ENCODE results near the gene ALK.

The ALK gene

DNA sequence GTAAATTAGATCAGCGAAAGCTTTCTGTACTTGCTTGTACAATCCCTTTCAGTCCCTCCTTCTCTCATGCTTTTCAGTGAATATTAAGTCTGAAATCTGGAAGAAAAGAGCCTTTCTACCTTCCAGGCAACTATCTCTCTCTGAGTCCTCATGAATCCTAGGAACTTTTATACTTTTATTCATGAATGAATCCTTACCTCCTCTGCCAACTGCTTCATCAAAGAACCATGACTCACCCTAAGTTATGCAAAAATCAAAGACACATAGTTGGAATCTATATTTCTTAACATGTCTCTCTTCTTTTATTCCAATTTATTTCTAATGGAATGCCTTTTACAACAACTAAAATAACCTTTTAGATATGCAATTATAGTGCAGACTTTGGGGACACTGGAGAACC, 412.0 kb downstream of the ALK start:
- TF ChIP-seq, protein P1, sequence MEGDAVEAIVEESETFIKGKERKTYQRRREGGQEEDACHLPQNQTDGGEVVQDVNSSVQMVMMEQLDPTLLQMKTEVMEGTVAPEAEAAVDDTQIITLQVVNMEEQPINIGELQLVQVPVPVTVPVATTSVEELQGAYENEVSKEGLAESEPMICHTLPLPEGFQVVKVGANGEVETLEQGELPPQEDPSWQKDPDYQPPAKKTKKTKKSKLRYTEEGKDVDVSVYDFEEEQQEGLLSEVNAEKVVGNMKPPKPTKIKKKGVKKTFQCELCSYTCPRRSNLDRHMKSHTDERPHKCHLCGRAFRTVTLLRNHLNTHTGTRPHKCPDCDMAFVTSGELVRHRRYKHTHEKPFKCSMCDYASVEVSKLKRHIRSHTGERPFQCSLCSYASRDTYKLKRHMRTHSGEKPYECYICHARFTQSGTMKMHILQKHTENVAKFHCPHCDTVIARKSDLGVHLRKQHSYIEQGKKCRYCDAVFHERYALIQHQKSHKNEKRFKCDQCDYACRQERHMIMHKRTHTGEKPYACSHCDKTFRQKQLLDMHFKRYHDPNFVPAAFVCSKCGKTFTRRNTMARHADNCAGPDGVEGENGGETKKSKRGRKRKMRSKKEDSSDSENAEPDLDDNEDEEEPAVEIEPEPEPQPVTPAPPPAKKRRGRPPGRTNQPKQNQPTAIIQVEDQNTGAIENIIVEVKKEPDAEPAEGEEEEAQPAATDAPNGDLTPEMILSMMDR (IDR thresholded peaks at IDR 0.05; ENCODE audit: control insufficient read depth, insufficient read depth, low read depth, low read length, missing control alignments), result no peak
- DNase-seq (ENCODE audit: low read depth), result no peak
- H3K4me3 ChIP-seq (ENCODE audit: control insufficient read depth, low read depth, low read length), result no peak overlapping the region

DNA sequence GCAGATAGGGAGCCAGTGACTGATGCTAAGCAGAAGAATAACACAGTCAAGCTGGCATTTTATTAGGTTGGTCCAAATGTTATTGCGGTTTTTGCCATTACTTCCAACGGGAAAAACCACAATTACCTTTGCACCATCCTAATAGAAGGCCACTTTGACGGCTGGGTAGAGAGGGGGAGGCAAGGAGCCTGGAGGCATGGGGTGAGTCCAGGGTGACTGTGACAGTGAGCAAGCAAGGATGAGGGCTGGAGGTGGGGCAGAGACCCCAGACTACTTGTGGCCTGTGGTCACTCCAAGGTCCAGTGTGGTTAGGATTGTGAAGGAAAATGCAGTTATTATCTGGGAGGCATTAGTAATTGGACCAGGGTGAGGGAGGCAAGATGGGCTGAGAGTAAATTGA, 416.6 kb downstream of the ALK start:
- TF ChIP-seq, protein P1 (IDR thresholded peaks at IDR 0.05; ENCODE audit: control insufficient read depth, insufficient read depth, low read depth, low read length, missing control alignments), result no peak
- no peak for DNase-seq (ENCODE audit: low read depth)
- H3K4me3 ChIP-seq (ENCODE audit: control insufficient read depth, low read depth, low read length), result no peak overlapping the region

DNA sequence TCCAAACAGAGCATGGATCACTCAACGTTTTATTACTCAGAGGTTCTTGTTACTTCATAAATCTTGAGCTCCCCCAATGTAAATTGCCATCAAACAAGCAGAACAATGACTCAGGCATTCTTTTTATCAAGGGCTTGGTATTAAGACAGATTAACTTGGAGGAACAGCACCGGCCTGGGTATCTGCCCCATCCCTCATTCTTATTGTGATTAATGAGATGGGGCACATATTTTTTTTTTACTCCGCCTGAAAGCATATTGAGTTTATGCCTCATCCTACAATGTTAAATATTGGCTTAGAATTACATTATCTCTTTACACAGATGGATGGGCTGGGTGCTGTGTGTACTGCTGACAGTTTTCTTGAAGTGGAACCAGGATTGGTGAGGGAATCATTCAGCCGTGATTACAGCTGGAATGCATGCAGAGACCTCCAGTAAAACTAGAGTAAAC, 418.9 kb downstream of the ALK start:
- H3K4me3 ChIP-seq (ENCODE audit: control insufficient read depth, low read depth, low read length), result no peak overlapping the region
- no peak for DNase-seq (ENCODE audit: low read depth)
- TF ChIP-seq, protein P1 (IDR thresholded peaks at IDR 0.05; ENCODE audit: control insufficient read depth, insufficient read depth, low read depth, low read length, missing control alignments), result no peak

DNA sequence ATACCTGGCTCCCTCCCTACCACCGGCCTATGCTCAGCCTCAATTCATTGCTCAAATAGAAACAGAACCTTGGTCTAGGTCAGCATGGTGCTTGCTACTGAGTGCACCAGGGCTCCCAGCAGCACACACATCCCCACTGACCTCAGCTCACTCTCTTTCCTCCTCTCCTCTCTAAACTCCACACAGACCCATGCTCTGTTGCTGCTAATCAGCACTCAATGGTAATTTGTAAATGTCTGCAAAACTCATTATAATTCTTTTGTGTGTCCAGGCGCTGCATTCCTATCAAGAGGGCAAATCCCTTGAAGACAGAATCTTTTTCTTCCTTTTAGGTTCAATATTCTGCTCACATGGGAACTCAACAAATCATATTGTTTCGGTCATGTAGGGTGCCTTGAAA, 424.0 kb downstream of the ALK start:
- TF ChIP-seq, protein P1 (IDR thresholded peaks at IDR 0.05; ENCODE audit: control insufficient read depth, insufficient read depth, low read depth, low read length, missing control alignments), result no peak
- no peak for DNase-seq (ENCODE audit: low read depth)
- no peak overlapping the region for H3K4me3 ChIP-seq (ENCODE audit: control insufficient read depth, low read depth, low read length)

DNA sequence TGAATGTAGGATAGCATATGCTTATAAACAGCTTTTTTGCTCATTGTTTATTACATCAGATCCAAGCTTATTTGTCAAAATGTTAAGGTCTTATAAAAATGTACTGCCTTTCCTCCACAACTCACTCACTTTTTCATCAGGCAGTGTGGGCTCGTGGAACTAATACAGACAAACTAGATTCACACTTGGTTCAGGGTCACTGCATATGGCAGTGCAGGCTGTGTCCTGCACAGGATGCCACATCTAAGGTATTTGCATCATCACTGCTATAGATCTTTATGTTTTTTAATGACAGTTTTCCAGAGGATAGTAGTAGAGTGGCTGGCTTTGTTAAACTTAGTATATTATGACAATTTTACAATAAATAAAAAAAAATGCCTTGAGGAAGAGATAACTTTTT, 425.2 kb downstream of the ALK start:
- TF ChIP-seq, protein P1 (IDR thresholded peaks at IDR 0.05; ENCODE audit: control insufficient read depth, insufficient read depth, low read depth, low read length, missing control alignments), result no peak
- no peak overlapping the region for H3K4me3 ChIP-seq (ENCODE audit: control insufficient read depth, low read depth, low read length)
- DNase-seq (ENCODE audit: low read depth), result no peak

DNA sequence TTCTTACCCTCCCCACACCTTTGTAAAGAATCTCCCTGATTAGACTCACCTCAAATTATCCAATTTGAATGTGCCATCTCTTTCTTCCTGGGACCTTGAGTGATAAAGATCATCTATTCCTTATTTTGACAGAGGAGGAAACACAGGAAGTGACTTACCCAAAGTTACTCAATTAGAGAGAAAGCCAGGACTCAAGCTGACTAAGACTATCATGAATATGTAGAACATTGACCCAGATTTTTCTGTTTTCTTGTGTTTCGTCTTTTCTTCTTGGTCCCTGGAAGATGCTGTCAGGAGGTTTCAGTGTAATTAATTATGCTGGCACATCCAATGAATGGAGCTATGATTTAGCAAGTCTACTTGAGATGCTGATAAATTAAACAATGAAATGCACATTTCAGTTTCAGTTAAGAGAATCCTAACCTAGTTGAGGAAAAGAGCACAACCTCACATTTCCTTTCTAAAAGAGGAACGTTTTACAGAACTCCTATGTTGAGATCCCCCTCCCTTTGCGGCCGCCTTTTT, 425.8 kb downstream of the ALK start:
- H3K4me3 ChIP-seq (ENCODE audit: control insufficient read depth, low read depth, low read length), result no peak overlapping the region
- no peak for DNase-seq (ENCODE audit: low read depth)
- TF ChIP-seq, protein P1 (IDR thresholded peaks at IDR 0.05; ENCODE audit: control insufficient read depth, insufficient read depth, low read depth, low read length, missing control alignments), result no peak

GRCh38 chr2:29495068-29495467, 426.3 kb downstream of the ALK start:
- no peak for DNase-seq (ENCODE audit: low read depth)
- no peak overlapping the region for H3K4me3 ChIP-seq (ENCODE audit: control insufficient read depth, low read depth, low read length)
- TF ChIP-seq, protein P1 (IDR thresholded peaks at IDR 0.05; ENCODE audit: control insufficient read depth, insufficient read depth, low read depth, low read length, missing control alignments), result no peak

All from AG09309 (cell line).